CD4-positive, alpha-beta T cell treated with Interleukin-17A for 4 hours (primary cell): Measurements from ENCODE around the gene ZNF397.

Source experiments
- DNase-seq: peaks from one replicate; pipeline ENCODE4 v3.0.0-alpha.2; 2020; ENCODE audit warnings: mixed read lengths

ZNF397 gene

GRCh38 chr18:35247412-35248249 is 6.8 kb downstream of the ZNF397 start:
- DNase-seq = no peak

- DNase-seq = no peak
Observed at GRCh38 chr18:35248429-35248828, 7.6 kb downstream of the ZNF397 start.

GRCh38 chr18:35252466-35252865 is 11.6 kb downstream of the ZNF397 start:
- DNase-seq = no peak

- no peak for DNase-seq
Observed at GRCh38 chr18:35253655-35254287, 12.9 kb downstream of the ZNF397 start.

- no peak for DNase-seq
Observed at GRCh38 chr18:35256947-35257346, 16.1 kb downstream of the ZNF397 start.

GRCh38 chr18:35264409-35264808 is 23.6 kb downstream of the ZNF397 start:
- no peak for DNase-seq

GRCh38 chr18:35267161-35267651 is 26.4 kb downstream of the ZNF397 start:
- DNase-seq = peak; percentile 81

GRCh38 chr18:35267809-35268208 is 27.0 kb downstream of the ZNF397 start:
- peak; percentile 37 for DNase-seq

GRCh38 chr18:35268821-35269220 is 28.0 kb downstream of the ZNF397 start:
- DNase-seq = no peak

GRCh38 chr18:35271656-35272055 is 30.8 kb downstream of the ZNF397 start:
- no peak for DNase-seq

- DNase-seq = no peak
Observed at GRCh38 chr18:35276267-35276666, 35.4 kb downstream of the ZNF397 start.

- no peak for DNase-seq
Observed at GRCh38 chr18:35277633-35278032, 36.8 kb downstream of the ZNF397 start.

GRCh38 chr18:35278085-35278484 is 37.3 kb downstream of the ZNF397 start:
- DNase-seq = no peak

GRCh38 chr18:35278969-35279368 is 38.1 kb downstream of the ZNF397 start:
- DNase-seq = no peak

- DNase-seq = no peak
Observed at GRCh38 chr18:35282353-35282752, 41.5 kb downstream of the ZNF397 start.

GRCh38 chr18:35283923-35284794 is 43.3 kb downstream of the ZNF397 start:
- no peak for DNase-seq

GRCh38 chr18:35284841-35285240 is 44.0 kb downstream of the ZNF397 start:
- DNase-seq = no peak

- no peak for DNase-seq
Observed at GRCh38 chr18:35289293-35289692, 48.5 kb downstream of the ZNF397 start.

GRCh38 chr18:35289727-35290093 is 48.9 kb downstream of the ZNF397 start:
- DNase-seq = peak; percentile 48

- peak; percentile 96 for DNase-seq
Observed at GRCh38 chr18:35290094-35290735, 49.4 kb downstream of the ZNF397 start, which contains the start of gene ZSCAN30. Gene ZSCAN30 (minus strand): TSS chr18:35290229. CDS start chr18:35264352, 25,877 bp downstream.

GRCh38 chr18:35291166-35291565 is 50.3 kb downstream of the ZNF397 start:
- no peak for DNase-seq

GRCh38 chr18:35296060-35296459 is 55.2 kb downstream of the ZNF397 start:
- no peak for DNase-seq

- DNase-seq = no peak
Observed at GRCh38 chr18:35303610-35304009, 62.8 kb downstream of the ZNF397 start.
